Endothelial cell (in vitro differentiated cells): ENCODE results near the gene PPARGC1A. TPM values are rescaled to one million over a fixed set of nuclear protein-coding genes. Genes with fewer than 3 reads are reported as not detected.

Experiments
- DNase-seq: peaks from one replicate; pipeline ENCODE4 v3.0.0; 2021; ENCODE audit warnings: low spot score
- H3K27ac Mint-ChIP-seq: one replicate; pipeline ENCODE4 v1.8.0; 2021; ENCODE audit warnings: mixed read lengths, inconsistent platforms; ENCODE audit not compliant: unreplicated experiment
- H3K27me3 Mint-ChIP-seq: one replicate; pipeline ENCODE4 v1.8.0; 2021; ENCODE audit warnings: mild to moderate bottlenecking, moderate library complexity, mixed read lengths, inconsistent platforms; ENCODE audit not compliant: unreplicated experiment
- H3K36me3 Mint-ChIP-seq: one replicate; pipeline ENCODE4 v1.8.0; 2021; ENCODE audit warnings: mild to moderate bottlenecking, low read depth, mixed read lengths, inconsistent platforms; ENCODE audit not compliant: unreplicated experiment
- H3K4me1 Mint-ChIP-seq: one replicate; pipeline ENCODE4 v1.8.0; 2021; ENCODE audit warnings: mild to moderate bottlenecking, mixed read lengths, inconsistent platforms; ENCODE audit not compliant: unreplicated experiment
- H3K4me3 Mint-ChIP-seq: one replicate; pipeline ENCODE4 v1.8.0; 2021; ENCODE audit warnings: mild to moderate bottlenecking, mixed read lengths, inconsistent platforms; ENCODE audit not compliant: unreplicated experiment
- H3K9me3 Mint-ChIP-seq: one replicate; pipeline ENCODE4 v1.8.0; 2021; ENCODE audit warnings: mixed read lengths, inconsistent platforms; ENCODE audit not compliant: unreplicated experiment
- total RNA-seq: library from RNA; stranded (reverse); fragmentation: NEBNext Ultra II Directional; extraction: Animal tissue kit (Norgen Biotek cat#: 25700); gene quantifications from one replicate; pipeline ENCODE4 v1.2.1, GENCODE V29; 2021; ENCODE audit not compliant: unreplicated experiment
- TF ChIP-seq, protein P1 (sequence below): fragments of 200-600 bp; sonication (generic); IDR thresholded peaks from one replicate; pipeline ENCODE4 v1.5.0; 2021; ENCODE audit warnings: antibody characterized with exemption; ENCODE audit not compliant: unreplicated experiment

The PPARGC1A gene
- total RNA-seq, 1 donor from 2014 or later, result 11.4 TPM

DNA sequence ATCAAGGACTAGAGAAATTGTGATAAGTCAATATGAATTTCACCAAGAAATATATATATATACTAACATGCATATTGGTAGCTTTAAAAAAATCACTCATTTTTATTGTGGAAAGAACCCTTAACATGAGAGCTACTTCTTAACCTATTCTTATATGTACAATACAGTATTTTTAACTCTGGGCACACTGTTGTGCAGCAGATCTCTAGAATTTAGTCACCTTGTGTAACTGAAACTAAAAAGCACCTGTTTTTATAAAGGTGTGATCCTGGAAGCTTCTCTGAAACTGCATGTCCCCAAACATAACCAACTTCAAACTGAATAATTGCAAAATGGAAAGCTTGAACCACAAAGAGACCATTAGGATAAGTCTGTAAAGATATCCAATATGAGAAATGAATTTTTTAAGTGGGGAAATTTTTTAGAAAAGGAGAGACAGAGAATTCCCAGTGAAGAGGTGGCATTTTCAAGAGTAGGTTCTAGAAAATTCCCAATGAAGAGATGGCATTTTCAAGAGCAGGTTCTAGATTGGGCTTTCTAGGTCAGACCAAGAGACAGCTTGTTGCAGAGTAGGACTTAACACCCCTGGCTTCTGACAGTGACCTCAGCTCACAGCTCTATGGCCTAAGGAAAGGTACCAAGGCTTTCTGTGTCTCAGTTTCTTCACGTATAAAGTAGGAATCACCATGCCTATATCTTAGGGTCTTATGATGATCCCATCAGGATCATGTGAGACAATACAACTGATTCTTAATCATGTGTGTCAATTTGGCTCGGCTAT is 22.0 kb upstream of the PPARGC1A start:
- DNase-seq, result no peak
- Mint-ChIP-seq H3K27ac (no peak overlapping the region), H3K4me1 (no peaks in the 10 kb centered on the region), H3K36me3 (no peaks in the 10 kb centered on the region), H3K4me3 (no peak overlapping the region), H3K9me3 (no peaks in the 10 kb centered on the region), H3K27me3 (no peaks in the 10 kb centered on the region)
- TF ChIP-seq, protein P1, sequence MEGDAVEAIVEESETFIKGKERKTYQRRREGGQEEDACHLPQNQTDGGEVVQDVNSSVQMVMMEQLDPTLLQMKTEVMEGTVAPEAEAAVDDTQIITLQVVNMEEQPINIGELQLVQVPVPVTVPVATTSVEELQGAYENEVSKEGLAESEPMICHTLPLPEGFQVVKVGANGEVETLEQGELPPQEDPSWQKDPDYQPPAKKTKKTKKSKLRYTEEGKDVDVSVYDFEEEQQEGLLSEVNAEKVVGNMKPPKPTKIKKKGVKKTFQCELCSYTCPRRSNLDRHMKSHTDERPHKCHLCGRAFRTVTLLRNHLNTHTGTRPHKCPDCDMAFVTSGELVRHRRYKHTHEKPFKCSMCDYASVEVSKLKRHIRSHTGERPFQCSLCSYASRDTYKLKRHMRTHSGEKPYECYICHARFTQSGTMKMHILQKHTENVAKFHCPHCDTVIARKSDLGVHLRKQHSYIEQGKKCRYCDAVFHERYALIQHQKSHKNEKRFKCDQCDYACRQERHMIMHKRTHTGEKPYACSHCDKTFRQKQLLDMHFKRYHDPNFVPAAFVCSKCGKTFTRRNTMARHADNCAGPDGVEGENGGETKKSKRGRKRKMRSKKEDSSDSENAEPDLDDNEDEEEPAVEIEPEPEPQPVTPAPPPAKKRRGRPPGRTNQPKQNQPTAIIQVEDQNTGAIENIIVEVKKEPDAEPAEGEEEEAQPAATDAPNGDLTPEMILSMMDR, result no peak

DNA sequence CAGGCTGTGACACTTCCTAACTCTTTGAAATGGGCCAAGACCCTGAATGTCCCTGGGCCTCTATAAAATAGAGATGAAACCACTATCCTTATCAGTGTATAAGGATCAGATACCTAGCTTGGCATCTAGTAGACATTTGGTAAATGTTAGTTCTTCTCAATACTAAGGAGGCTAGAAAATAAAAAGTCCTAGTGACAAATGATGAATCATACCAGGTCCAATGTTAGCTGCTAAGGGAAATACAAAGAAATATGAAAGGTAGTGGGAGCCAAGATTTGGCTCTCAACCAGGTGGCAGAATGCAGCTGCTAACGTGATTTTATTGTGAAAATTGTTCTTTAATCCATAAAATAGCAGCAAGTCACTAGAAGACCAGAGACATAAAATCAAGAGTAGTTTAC is 19.8 kb upstream of the PPARGC1A start:
- Mint-ChIP-seq H3K4me3 (no peak overlapping the region), H3K9me3 (no peaks in the 10 kb centered on the region), H3K4me1 (no peaks in the 10 kb centered on the region), H3K27me3 (no peaks in the 10 kb centered on the region), H3K36me3 (no peaks in the 10 kb centered on the region), H3K27ac (no peak overlapping the region)
- TF ChIP-seq, protein P1, result no peak
- no peak for DNase-seq

DNA sequence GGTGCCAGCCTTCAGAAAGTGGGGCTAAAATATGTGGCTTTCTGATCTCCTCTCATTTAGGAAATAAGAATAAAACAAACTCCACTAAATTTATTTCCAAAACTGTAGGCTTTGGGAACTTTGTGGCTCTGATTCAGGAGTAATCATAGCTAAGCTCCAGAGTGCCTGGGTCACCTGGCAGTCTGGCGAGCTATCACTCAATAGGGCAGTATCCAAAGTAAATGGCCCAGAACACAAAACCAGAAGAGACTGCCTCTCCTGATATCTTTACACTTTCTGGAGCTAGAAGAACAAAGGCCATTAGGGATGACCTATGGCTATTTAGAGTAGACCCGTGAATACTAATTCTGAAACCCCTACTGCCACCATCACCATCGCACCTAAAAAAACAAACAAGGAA is 17.0 kb upstream of the PPARGC1A start:
- H3K4me1 Mint-ChIP-seq, result no peaks in the 10 kb centered on the region
- TF ChIP-seq, protein P1, result no peak

DNA sequence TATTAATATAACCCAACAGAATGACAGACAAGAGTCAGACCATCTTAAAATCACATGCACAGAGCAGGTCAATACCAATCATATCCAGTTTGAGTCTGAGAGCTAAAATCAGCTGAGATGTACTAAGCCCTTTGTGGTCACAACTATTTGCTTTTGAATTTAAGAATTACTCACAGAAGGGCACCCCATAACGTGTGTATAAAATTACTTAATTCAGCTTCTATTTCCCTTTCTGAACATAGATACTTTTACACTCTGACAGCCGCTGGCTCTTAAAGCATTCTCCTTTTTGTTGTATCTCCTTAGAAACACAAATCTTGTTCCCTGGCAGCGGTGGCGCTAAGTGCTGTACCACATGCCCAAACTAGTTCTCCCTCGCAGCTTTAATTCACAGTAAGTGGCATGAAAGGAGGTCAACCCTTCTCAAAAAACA is 14.8 kb upstream of the PPARGC1A start:
- Mint-ChIP-seq H3K4me1 (no peaks in the 10 kb centered on the region), H3K27me3 (no peaks in the 10 kb centered on the region), H3K9me3 (no peaks in the 10 kb centered on the region), H3K27ac (no peak overlapping the region), H3K4me3 (no peak overlapping the region), H3K36me3 (no peaks in the 10 kb centered on the region)
- TF ChIP-seq, protein P1, result no peak
- DNase-seq, result no peak

More for the DNA sequence above, 17.0 kb upstream of the PPARGC1A start:
- no peaks in the 10 kb centered on the region for H3K36me3 Mint-ChIP-seq
- DNase-seq, result no peak
- H3K27me3 Mint-ChIP-seq, result no peaks in the 10 kb centered on the region
- no peaks in the 10 kb centered on the region for H3K9me3 Mint-ChIP-seq
- H3K4me3 Mint-ChIP-seq, result no peak overlapping the region
- H3K27ac Mint-ChIP-seq, result no peak overlapping the region

DNA sequence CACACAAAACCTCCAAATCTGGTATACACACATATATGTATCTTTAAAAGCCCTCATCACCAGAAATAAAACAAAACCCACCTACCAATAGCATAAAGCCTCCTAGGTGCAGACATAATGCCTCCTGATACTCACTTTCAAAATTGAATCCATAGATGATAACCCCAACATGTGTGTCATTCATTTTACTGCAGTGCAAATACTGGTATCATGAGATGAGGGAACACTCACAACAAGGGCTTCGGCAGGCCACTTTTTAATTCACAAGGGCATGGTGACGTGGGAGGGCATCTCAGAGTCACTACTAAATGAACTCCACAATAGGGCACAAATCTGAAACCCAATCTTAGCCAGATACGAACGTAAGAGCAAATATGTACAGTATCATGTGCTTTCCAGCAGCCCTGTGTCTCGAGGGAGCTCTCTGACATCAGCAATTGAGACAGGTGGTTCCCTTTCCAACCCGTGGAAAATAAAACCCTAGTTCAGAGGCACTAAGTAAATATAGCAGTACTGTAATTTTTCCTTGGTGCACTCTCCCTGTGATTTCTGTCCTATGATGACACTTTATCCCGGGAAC is 14.1 kb upstream of the PPARGC1A start:
- Mint-ChIP-seq H3K9me3 (no peaks in the 10 kb centered on the region), H3K4me3 (no peak overlapping the region), H3K27me3 (no peaks in the 10 kb centered on the region), H3K4me1 (no peaks in the 10 kb centered on the region), H3K27ac (no peak overlapping the region), H3K36me3 (no peaks in the 10 kb centered on the region)
- TF ChIP-seq, protein P1, result no peak
- DNase-seq, result no peak
